Astrocyte of the cerebellum (primary cell): Measurements from ENCODE around the gene PPP2R2D.

Experiments used
- DNase-seq: peaks from one replicate; pipeline ENCODE4 v3.0.0-alpha.2; 2011; ENCODE audit warnings: low read depth
- H3K4me3 ChIP-seq: 2 replicates; pipeline ENCODE4 v1.5.1; 2011; ENCODE audit warnings: mild to moderate bottlenecking, low read depth, low read length, moderate library complexity
- in situ Hi-C: cut with HindIII; loops from 2 replicates; pipeline ENCODE4 v1.10.0; 2017; ENCODE audit warnings: low sequenced_read_pairs
- TF ChIP-seq, protein P1 (sequence below): IDR thresholded peaks from 2 replicates; pipeline ENCODE4 v1.5.1; 2012; ENCODE audit warnings: low read length, low read depth, moderate library complexity, mild to moderate bottlenecking; ENCODE audit errors: missing control alignments

The PPP2R2D gene

DNA sequence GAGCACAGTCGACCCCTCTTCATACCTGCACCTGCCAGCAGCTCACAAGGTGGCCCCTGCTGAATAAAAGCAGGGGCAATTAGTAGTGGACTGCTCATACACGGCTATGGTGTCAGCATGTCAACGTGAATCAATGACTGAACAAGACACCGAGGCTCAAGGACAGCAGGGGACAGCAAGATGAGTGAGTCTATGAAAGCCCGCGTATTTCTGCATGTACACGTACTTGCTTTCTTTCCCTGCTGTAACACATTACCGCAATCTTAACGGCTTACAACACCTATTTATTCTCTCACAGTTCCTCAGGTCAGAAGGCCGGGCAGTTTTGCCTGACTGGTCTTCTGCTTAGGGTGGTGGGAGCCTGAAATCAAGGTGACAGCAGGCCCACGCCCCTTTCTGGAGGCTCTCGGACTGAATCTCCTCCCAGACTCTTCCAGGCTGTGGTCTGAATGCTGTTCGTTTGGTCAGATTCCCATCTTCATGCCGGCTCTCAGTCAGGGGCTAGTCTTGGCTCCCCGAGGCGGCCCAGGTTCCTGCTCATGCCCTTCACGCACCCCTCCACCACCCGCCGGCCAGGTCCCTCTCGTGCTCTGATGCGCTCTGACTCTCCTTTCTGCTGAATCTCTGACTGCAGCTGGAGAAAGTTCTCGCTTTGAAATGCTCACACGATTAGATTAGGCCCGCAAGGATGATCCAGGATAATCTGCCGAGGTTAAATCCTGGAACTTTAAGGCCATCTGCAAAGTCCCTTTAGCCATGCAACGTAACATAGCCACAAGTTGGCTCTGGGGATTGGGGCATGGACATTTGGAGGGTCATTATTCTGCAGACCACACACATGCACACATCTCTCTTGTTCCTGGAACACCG lies 7.8 kb upstream of the PPP2R2D start:
- no peak for DNase-seq
- in situ Hi-C loops: no loop called here
- TF ChIP-seq, protein P1, sequence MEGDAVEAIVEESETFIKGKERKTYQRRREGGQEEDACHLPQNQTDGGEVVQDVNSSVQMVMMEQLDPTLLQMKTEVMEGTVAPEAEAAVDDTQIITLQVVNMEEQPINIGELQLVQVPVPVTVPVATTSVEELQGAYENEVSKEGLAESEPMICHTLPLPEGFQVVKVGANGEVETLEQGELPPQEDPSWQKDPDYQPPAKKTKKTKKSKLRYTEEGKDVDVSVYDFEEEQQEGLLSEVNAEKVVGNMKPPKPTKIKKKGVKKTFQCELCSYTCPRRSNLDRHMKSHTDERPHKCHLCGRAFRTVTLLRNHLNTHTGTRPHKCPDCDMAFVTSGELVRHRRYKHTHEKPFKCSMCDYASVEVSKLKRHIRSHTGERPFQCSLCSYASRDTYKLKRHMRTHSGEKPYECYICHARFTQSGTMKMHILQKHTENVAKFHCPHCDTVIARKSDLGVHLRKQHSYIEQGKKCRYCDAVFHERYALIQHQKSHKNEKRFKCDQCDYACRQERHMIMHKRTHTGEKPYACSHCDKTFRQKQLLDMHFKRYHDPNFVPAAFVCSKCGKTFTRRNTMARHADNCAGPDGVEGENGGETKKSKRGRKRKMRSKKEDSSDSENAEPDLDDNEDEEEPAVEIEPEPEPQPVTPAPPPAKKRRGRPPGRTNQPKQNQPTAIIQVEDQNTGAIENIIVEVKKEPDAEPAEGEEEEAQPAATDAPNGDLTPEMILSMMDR: no peak
- no peak overlapping the region for H3K4me3 ChIP-seq

DNA sequence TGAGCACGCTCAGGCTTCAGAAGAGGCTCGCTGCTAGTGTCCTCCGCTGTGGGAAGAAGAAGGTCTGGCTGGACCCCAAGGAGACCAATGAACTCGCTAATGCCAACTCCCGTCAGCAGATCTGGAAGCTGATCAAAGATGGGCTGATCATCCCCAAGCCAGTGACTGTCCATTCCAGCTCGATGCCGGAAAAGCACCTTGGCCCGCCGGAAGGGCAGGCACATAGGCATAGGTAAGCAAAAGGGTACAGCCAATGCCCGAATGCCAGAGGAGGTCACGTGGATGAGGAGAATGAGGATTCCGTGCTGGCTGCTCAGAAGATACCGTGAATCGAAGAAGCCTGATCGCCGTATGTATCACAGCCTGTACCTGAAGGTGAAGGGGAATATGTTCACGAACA lies 5.7 kb upstream of the PPP2R2D start:
- TF ChIP-seq, protein P1: no peak
- DNase-seq: no peak
- no peak overlapping the region for H3K4me3 ChIP-seq
- in situ Hi-C loops: loop anchor here (5.0 kb wide), 1 partner anchor 87 kb away; the partner anchor contains the start of gene BNIP3

DNA sequence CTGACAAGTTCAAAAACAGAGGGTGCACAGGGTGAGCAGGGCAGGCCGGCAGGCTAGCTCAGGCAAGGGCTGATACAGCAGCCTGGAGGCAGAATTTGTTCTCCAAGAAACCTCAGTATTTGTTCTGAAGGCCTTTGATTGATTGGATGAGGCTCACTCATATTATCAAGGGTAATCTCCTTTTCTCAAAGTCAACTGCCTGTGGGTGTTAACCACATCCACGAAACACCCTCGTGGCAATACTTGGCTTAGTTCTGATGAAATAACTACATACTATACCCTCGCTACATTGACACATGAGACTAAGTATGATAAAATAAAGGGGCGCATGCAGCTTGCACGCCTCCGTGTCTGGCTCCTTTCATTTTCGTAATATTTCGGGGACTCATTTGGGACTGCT lies 4.4 kb upstream of the PPP2R2D start:
- TF ChIP-seq, protein P1: no peak
- in situ Hi-C loops: loop anchor here (5.0 kb wide), 1 partner anchor 86 kb away; the partner anchor contains the start of gene BNIP3
- H3K4me3 ChIP-seq: no peak overlapping the region

DNA sequence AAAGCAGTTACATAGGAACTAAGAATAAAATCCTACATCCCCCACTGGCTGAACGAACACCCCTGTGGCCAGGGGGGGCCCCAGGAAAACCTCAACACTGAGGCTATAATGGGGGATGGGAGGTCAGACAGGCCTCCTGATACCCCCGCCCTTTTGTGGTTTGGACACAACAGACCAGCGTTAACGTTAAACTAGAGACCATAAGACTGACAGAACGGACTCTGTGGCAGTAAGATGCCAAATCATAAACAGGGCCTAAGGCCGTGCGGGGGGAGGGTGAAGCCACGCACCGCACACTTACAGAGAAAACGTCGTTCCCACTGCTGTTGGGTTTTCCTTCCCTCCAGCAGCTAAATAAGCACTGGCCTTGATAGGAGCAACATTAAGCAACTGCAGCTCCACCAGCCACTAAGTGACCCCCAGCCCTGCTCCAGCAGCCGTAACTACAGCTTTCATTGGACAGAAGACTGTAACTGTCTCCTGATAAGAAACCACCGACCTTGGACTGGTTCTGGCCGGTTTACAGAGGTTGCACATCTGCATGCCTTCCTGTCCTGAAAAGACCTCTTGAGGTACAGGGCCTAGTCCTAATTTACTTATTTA lies 3.4 kb upstream of the PPP2R2D start:
- DNase-seq: no peak
- in situ Hi-C loops: loop anchor here (5.0 kb wide), 1 partner anchor 85 kb away; the partner anchor contains the start of gene BNIP3
- TF ChIP-seq, protein P1: no peak
- no peak overlapping the region for H3K4me3 ChIP-seq

More for the DNA sequence above, 4.4 kb upstream of the PPP2R2D start:
- DNase-seq: no peak

DNA sequence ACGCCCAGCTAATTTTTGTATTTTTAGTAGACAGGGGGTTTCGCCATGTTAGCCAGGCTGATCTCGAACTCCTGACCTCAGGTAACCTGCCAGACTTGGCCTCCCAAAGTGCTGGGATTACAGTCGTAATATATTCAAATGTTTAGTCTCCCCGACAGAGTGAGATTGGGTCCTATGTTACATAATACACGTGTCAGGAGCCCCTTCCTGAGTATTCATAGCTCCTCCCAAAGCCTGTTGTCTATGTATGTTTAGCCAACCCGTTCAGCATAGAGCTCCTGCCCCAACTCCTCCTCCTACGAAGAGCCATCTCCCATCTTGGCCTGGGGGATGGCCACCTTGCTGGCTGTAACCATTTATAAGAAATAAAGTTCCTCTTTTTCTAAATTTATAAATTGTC lies 2.7 kb upstream of the PPP2R2D start:
- in situ Hi-C loops: loop anchor here (5.0 kb wide), 1 partner anchor 84 kb away; the partner anchor contains the start of gene BNIP3
- H3K4me3 ChIP-seq: no peak overlapping the region
- DNase-seq: no peak
- TF ChIP-seq, protein P1: no peak

DNA sequence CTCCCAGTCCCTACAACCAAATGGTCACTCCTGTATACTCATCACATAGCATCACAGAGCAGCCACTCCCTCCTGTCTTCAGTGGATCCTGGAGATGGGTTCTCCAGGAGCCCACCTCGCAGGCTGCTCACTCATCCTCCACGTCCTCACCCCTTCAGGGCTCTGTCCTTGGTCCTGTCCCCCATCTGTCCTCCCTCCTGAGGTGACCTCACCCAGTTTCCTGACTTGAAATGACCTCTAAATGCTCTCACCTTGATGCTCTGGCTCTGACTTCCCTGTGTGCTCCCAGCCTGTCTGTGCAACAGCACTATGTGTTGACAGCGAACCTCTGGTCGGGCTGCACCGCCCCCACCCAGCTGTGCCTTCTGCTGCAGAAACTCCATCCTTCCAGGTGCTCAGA lies 2.1 kb upstream of the PPP2R2D start:
- no peak for DNase-seq
- in situ Hi-C loops: loop anchor here (5.0 kb wide), 1 partner anchor 84 kb away; the partner anchor contains the start of gene BNIP3
- no peak overlapping the region for H3K4me3 ChIP-seq
- TF ChIP-seq, protein P1: no peak
